ENCODE results near the gene GADD45GIP1.

GADD45GIP1 gene

GRCh38 chr19:12956446-12957388 is at the start of gene GADD45GIP1:
GADD45GIP1 (minus strand) TSS chr19:12957223; CDS start chr19:12957212, 11 bp downstream.
- TF ChIP-seq RAD21 (IDR thresholded peaks at IDR 0.05; ENCODE audit: low read depth), result no peak
- TF ChIP-seq EGR1 (IDR thresholded peaks at IDR 0.05), result 0 out of 2 replicates have a peak, but pooled peaks have one; percentile 23
- TF ChIP-seq MAX (IDR thresholded peaks at IDR 0.05), result peak; percentile 84
- peak; percentile 97 for TF ChIP-seq TAF1 (IDR thresholded peaks at IDR 0.05; ENCODE audit: low read depth)
- peak; percentile 56; the same call in 1 of the 2 replicates for TF ChIP-seq TCF12 (IDR thresholded peaks at IDR 0.05; ENCODE audit: low read depth)
- peak; percentile 96 for TF ChIP-seq YY1 (IDR thresholded peaks at IDR 0.05; ENCODE audit: low read depth)
- TF ChIP-seq EP300 (IDR thresholded peaks at IDR 0.05; ENCODE audit: borderline replicate concordance), result peak; percentile 11; the same call in 1 of the 2 replicates
- no peak for TF ChIP-seq NFIC (IDR thresholded peaks at IDR 0.05)

GRCh38 chr19:13005861-13006370 is 48.9 kb upstream of the GADD45GIP1 start:
- no peak for TF ChIP-seq USF1 (IDR thresholded peaks at IDR 0.05)
- TF ChIP-seq RAD21 (IDR thresholded peaks at IDR 0.05; ENCODE audit: low read depth), result no peak
- TF ChIP-seq YY1 (IDR thresholded peaks at IDR 0.05; ENCODE audit: low read depth), result no peak

- no peak for TF ChIP-seq USF1 (IDR thresholded peaks at IDR 0.05)
- no peak for TF ChIP-seq REST (IDR thresholded peaks at IDR 0.05; ENCODE audit: low read depth)
- TF ChIP-seq RAD21 (IDR thresholded peaks at IDR 0.05; ENCODE audit: low read depth), result no peak
- TF ChIP-seq ZBTB7A (IDR thresholded peaks at IDR 0.05; ENCODE audit: low read depth), result no peak
- no peak for TF ChIP-seq CEBPB (IDR thresholded peaks at IDR 0.05)
- TF ChIP-seq YY1 (IDR thresholded peaks at IDR 0.05; ENCODE audit: low read depth), result no peak
- TF ChIP-seq NFIC (IDR thresholded peaks at IDR 0.05), result no peak
- no peak for TF ChIP-seq EP300 (IDR thresholded peaks at IDR 0.05; ENCODE audit: borderline replicate concordance)
- no peak for TF ChIP-seq FOXM1 (IDR thresholded peaks at IDR 0.05; ENCODE audit: borderline replicate concordance, low read depth)
- TF ChIP-seq EGR1 (IDR thresholded peaks at IDR 0.05), result no peak
- no peak for TF ChIP-seq TCF12 (IDR thresholded peaks at IDR 0.05; ENCODE audit: low read depth)
- TF ChIP-seq CREB1 (IDR thresholded peaks at IDR 0.05; ENCODE audit: low read depth), result no peak
- TF ChIP-seq TEAD4 (IDR thresholded peaks at IDR 0.05), result no peak
Observed at GRCh38 chr19:13005253-13005652, 48.2 kb upstream of the GADD45GIP1 start.

- no peak for TF ChIP-seq CEBPB (IDR thresholded peaks at IDR 0.05)
Observed at GRCh38 chr19:13004273-13004672, 47.2 kb upstream of the GADD45GIP1 start.

- TF ChIP-seq RAD21 (IDR thresholded peaks at IDR 0.05; ENCODE audit: low read depth), result no peak
- no peak for TF ChIP-seq CEBPB (IDR thresholded peaks at IDR 0.05)
- TF ChIP-seq CREB1 (IDR thresholded peaks at IDR 0.05; ENCODE audit: low read depth), result no peak
- no peak for TF ChIP-seq EP300 (IDR thresholded peaks at IDR 0.05; ENCODE audit: borderline replicate concordance)
- no peak for TF ChIP-seq EGR1 (IDR thresholded peaks at IDR 0.05)
- TF ChIP-seq TAF1 (IDR thresholded peaks at IDR 0.05; ENCODE audit: low read depth), result no peak
- no peak for TF ChIP-seq USF1 (IDR thresholded peaks at IDR 0.05)
- TF ChIP-seq TCF12 (IDR thresholded peaks at IDR 0.05; ENCODE audit: low read depth), result no peak
- TF ChIP-seq FOXM1 (IDR thresholded peaks at IDR 0.05; ENCODE audit: borderline replicate concordance, low read depth), result no peak
- no peak for TF ChIP-seq TEAD4 (IDR thresholded peaks at IDR 0.05)
- TF ChIP-seq ZBTB7A (IDR thresholded peaks at IDR 0.05; ENCODE audit: low read depth), result no peak
- TF ChIP-seq YY1 (IDR thresholded peaks at IDR 0.05; ENCODE audit: low read depth), result no peak
- TF ChIP-seq REST (IDR thresholded peaks at IDR 0.05; ENCODE audit: low read depth), result no peak
- no peak for TF ChIP-seq NFIC (IDR thresholded peaks at IDR 0.05)
- TF ChIP-seq MAX (IDR thresholded peaks at IDR 0.05), result no peak
Observed at GRCh38 chr19:13003081-13003480, 46.1 kb upstream of the GADD45GIP1 start.
